ENCODE data around the gene HMCN1.

DNA sequence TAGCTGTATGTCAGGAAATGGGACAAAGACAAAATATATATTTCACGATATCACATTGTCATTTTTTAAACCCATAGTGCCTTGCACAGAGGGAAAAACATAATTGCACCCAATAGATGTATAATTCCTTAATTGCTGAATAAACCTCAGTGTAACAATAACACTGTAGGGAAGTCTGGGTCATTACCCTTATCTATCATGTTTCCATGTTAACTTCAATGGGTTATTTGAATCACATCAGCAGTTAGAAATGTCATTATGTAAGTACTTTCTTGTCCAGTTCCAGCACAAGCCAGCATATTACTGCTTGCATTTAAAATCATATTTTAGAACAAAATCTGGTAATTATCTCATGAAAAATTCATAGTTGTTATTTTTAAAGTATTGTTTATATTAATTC, 222.7 kb downstream of the HMCN1 start:
- TF ChIP-seq CTCF (IDR thresholded peaks at IDR 0.05) (no peak), POLR2A (IDR thresholded peaks at IDR 0.05) (no peak)

All from lower leg skin (tissue), 3 donors.